ENCODE measurements around the gene RASEF.

GRCh38 chr9:83023151-83023550 lies 39.8 kb downstream of the RASEF start:
- no peak for TF ChIP-seq CTCF (IDR thresholded peaks at IDR 0.05)
- TF ChIP-seq POLR2A (IDR thresholded peaks at IDR 0.05; ENCODE audit: low read depth): no peak
- no peak for TF ChIP-seq POLR2AphosphoS5 (IDR thresholded peaks at IDR 0.05)
